Measurements from ENCODE around the gene TMEM92. TPM values are rescaled to one million over a fixed set of nuclear protein-coding genes. Genes with fewer than 3 reads are reported as not detected.

TMEM92 gene
- total RNA-seq, 2 experiments from 2014 or later, result not detected

DNA sequence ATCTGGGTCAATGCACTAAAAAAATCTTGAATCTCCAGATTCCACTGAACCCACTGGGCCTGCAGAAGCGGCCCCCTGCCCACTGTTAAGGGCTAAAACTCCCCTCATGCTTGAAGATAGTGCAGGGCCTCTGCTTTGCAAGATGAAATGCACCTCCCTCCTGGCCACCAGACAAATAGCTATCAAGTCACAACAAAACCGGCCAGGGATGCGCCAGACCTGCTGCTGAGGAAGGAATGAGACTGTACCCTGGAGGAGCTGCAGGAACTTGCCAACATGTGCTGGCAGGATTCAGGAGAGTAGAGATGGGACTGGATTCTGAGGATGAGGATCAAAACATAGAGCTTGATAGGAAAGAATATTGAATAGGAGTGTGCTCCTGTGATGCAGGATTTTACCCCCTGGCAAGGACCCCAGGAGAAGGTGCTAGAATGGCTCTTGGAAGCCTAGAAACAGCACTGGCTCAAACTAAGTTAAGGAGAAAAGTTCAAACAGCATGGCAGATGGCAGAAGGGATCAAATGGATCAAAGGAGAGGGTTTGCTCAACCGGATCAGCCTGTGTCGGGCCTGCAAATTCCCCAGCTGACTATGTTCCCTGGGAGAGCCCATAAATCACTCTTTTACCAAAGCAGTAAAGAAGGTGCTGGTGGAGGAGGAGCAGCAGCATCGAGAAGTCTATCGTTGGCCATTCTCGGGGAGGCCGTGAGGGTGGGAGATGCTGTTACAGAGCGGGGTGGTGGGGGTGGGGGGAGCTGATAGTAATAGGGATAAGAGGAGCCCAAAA lies 44.4 kb downstream of the TMEM92 start:
- CTCF ChIA-PET (ENCODE audit: unreplicated experiment), result interaction anchor here (0.5 kb wide), 1 partner anchor 641 kb away, joined by 7 read pairs; no protein-coding TSS in a partner anchor
- BruUV-seq (replicated peaks), result no TSS peak
- H3K9me2 ChIP-seq (ENCODE audit: insufficient read depth, low read length), result no peaks in the 10 kb centered on the region
- no peak overlapping the region for H2AFZ ChIP-seq (ENCODE audit: low read length)
- no peak overlapping the region for H3K4me2 ChIP-seq (ENCODE audit: low read length)
- DNase-seq (ENCODE audit: low spot score), result no peak
- TF ChIP-seq, protein P1, sequence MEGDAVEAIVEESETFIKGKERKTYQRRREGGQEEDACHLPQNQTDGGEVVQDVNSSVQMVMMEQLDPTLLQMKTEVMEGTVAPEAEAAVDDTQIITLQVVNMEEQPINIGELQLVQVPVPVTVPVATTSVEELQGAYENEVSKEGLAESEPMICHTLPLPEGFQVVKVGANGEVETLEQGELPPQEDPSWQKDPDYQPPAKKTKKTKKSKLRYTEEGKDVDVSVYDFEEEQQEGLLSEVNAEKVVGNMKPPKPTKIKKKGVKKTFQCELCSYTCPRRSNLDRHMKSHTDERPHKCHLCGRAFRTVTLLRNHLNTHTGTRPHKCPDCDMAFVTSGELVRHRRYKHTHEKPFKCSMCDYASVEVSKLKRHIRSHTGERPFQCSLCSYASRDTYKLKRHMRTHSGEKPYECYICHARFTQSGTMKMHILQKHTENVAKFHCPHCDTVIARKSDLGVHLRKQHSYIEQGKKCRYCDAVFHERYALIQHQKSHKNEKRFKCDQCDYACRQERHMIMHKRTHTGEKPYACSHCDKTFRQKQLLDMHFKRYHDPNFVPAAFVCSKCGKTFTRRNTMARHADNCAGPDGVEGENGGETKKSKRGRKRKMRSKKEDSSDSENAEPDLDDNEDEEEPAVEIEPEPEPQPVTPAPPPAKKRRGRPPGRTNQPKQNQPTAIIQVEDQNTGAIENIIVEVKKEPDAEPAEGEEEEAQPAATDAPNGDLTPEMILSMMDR (conservative IDR thresholded peaks at IDR 0.05; ENCODE audit: low read length), result no peak
- no peak for TF ChIP-seq EZH2phosphoT487 (IDR thresholded peaks at IDR 0.05; ENCODE audit: borderline replicate concordance, low read depth, low read length)
- no peaks in the 10 kb centered on the region for H3K4me1 ChIP-seq (ENCODE audit: insufficient read depth, low read length, poor library complexity, severe bottlenecking)
- no peaks in the 10 kb centered on the region for H4K20me1 ChIP-seq (ENCODE audit: insufficient read depth, low read length)
- H3K27ac ChIP-seq (ENCODE audit: low read depth, low read length, poor library complexity, severe bottlenecking), result no peak overlapping the region
- intact Hi-C loops (cut with micrococcal nuclease; ENCODE audit: unreplicated experiment), result no loop called here
- no peak overlapping the region for H3K4me3 ChIP-seq (ENCODE audit: low read depth, low read length, poor library complexity, severe bottlenecking)
- POLR2A ChIA-PET, result no interaction called here
- no peaks in the 10 kb centered on the region for H3K36me3 ChIP-seq (ENCODE audit: insufficient read depth, low read length)
- no peaks in the 10 kb centered on the region for H3K79me2 ChIP-seq (ENCODE audit: insufficient read depth, low read depth, low read length)
- H3K9me3 ChIP-seq (ENCODE audit: low read length), result no peaks in the 10 kb centered on the region

DNA sequence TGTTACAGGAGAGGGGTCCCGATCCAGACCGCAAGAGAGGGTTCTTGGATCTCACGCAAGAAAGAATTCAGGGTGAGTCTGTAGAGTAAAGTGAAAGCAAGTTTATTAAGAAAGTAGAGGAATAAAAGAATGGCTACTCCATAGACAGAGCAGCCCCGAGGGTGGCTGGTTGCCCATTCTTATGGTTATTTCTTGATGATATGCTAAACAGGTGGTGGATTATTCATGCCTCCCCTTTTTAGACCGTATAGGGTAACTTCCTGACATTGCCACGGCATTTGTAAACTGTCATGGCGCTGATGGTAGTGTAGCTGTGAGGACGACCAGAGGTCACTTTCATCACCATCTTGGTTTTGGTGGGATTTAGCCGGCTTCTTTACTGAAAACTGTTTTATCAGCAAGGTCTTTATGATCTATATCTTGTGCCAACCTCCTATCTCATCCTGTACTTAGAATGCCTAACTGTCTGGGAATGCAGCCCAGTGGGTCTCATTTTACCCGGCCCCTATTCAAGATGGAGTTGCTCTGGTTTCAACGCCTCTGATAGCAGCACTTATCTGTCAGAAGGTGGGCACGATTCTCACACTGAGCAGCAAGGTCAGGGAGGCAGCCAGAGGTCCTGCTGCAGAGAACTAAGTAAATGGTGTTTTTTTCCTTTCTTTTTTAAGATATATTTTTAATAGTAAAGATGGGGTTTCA lies 45.2 kb downstream of the TMEM92 start:
- Histone ChIP-seq H3K4me3 (ENCODE audit: low read depth, low read length, poor library complexity, severe bottlenecking) (no peak overlapping the region), H3K36me3 (ENCODE audit: insufficient read depth, low read length) (no peaks in the 10 kb centered on the region), H3K4me1 (ENCODE audit: insufficient read depth, low read length, poor library complexity, severe bottlenecking) (no peaks in the 10 kb centered on the region), H3K79me2 (ENCODE audit: insufficient read depth, low read depth, low read length) (no peaks in the 10 kb centered on the region), H2AFZ (ENCODE audit: low read length) (no peak overlapping the region), H3K27ac (ENCODE audit: low read depth, low read length, poor library complexity, severe bottlenecking) (no peak overlapping the region), H4K20me1 (ENCODE audit: insufficient read depth, low read length) (no peaks in the 10 kb centered on the region), H3K4me2 (ENCODE audit: low read length) (no peak overlapping the region), H3K9me3 (ENCODE audit: low read length) (no peaks in the 10 kb centered on the region), H3K9me2 (ENCODE audit: insufficient read depth, low read length) (no peaks in the 10 kb centered on the region)
- no peak for DNase-seq (ENCODE audit: low spot score)
- intact Hi-C loops (cut with micrococcal nuclease; ENCODE audit: unreplicated experiment), result no loop called here
- POLR2A ChIA-PET, result interaction anchor here (0.6 kb wide), 1 partner anchor 15 kb away, joined by 4 read pairs; no protein-coding TSS in a partner anchor
- no TSS peak for BruUV-seq (replicated peaks)
- TF ChIP-seq, protein P1 (conservative IDR thresholded peaks at IDR 0.05; ENCODE audit: low read length), result no peak
- no peak for TF ChIP-seq EZH2phosphoT487 (IDR thresholded peaks at IDR 0.05; ENCODE audit: borderline replicate concordance, low read depth, low read length)
- CTCF ChIA-PET (ENCODE audit: unreplicated experiment), result no interaction called here

DNA sequence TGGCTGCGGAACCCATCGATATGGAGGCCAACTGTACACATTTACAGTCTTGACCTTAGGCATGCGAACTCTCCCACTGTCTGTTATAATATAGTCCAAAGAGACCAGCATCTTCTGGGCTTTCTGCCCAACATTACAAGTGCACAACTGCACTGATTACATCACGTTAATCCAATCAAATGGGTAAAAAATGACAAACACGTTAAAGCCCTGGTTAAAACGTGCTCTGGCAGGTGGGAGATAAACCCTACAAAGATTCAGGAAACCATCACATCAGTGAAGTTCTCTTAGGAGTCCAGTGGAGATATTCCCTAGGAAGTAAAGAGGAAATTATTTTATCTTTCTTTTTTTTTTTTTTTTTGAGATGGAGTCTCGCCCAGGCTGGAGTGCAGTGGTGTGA lies 48.0 kb downstream of the TMEM92 start:
- TF ChIP-seq, protein P1 (conservative IDR thresholded peaks at IDR 0.05; ENCODE audit: low read length), result no peak
- no peaks in the 10 kb centered on the region for H3K9me3 ChIP-seq (ENCODE audit: low read length)
- intact Hi-C loops (cut with micrococcal nuclease; ENCODE audit: unreplicated experiment), result no loop called here
- no peaks in the 10 kb centered on the region for H4K20me1 ChIP-seq (ENCODE audit: insufficient read depth, low read length)
- BruUV-seq (replicated peaks), result no TSS peak
- H3K4me2 ChIP-seq (ENCODE audit: low read length), result no peak overlapping the region
- no peaks in the 10 kb centered on the region for H3K9me2 ChIP-seq (ENCODE audit: insufficient read depth, low read length)
- H3K27ac ChIP-seq (ENCODE audit: low read depth, low read length, poor library complexity, severe bottlenecking), result no peak overlapping the region
- H3K79me2 ChIP-seq (ENCODE audit: insufficient read depth, low read depth, low read length), result no peaks in the 10 kb centered on the region
- no peak for DNase-seq (ENCODE audit: low spot score)
- ChIA-PET POLR2A (interaction anchor here (0.6 to 0.7 kb wide), 2 partner anchors 72 to 110 kb away, joined by 4 read pairs; no protein-coding TSS in a partner anchor), CTCF (ENCODE audit: unreplicated experiment) (no interaction called here)
- H3K4me1 ChIP-seq (ENCODE audit: insufficient read depth, low read length, poor library complexity, severe bottlenecking), result no peaks in the 10 kb centered on the region
- H2AFZ ChIP-seq (ENCODE audit: low read length), result no peak overlapping the region
- no peaks in the 10 kb centered on the region for H3K36me3 ChIP-seq (ENCODE audit: insufficient read depth, low read length)
- H3K4me3 ChIP-seq (ENCODE audit: low read depth, low read length, poor library complexity, severe bottlenecking), result no peak overlapping the region

Measured in OCI-LY7 (cell line).